Activated CD4-positive, alpha-beta T cell treated with anti-CD3 and anti-CD28 coated beads for 48 hours (primary cell): Measurements from ENCODE around the gene ARHGAP45.

ENCODE experiments used
- DNase-seq: peaks from one replicate; pipeline ENCODE4 v3.0.0-alpha.2; 2020

The ARHGAP45 gene

DNA sequence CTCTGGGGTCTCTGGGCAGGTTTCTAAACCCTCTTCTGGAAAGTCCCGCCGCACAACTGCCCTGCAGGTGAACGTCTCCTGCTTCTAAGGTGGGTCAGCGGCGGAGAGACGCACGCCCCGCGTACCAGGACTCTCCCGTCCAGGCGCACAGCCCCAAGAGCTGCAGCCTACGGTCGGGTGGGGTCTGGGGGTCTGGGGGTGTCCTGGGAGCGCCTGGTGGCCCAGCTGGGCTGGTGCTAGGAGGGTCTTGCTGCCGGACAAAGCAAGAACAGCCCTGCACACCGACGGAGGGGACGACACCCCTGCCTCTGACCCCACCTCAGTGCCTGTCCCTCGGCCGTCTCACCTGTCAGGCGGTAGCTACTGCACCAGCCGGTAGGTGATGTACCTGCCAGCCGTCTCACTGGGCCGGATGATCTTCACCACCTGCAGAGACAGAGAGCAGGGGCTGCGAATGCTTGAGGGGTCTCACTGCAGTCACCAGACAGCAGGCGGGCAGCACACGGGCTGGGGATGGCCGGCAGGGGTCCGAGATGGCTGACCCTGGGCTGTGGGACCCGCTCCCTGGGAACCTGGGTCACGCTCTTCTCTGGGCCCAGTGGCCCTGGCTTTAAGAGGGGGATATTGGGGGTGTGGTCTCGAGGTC is 22.3 kb downstream of the ARHGAP45 start:
- DNase-seq = no peak

DNA sequence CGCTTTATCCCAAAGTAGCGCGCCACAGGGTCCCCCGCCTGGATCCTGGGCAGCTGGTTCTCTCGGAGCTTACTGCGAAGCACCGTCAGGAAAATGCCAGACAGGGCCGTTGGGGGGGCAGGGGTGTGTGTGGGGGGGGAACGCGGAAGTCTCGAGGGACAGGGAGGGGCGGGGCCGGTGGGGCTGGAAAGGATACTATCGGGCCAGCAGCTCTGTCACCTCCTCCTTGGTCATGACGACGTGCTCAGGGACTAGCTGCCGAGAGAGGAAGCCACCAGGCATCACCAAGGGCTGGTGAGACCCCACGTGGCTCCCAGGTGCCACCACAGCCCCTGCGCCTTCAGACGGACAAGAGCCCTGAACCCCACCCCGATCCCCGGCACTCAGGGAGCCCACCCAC is 22.9 kb downstream of the ARHGAP45 start:
- DNase-seq = no peak

DNA sequence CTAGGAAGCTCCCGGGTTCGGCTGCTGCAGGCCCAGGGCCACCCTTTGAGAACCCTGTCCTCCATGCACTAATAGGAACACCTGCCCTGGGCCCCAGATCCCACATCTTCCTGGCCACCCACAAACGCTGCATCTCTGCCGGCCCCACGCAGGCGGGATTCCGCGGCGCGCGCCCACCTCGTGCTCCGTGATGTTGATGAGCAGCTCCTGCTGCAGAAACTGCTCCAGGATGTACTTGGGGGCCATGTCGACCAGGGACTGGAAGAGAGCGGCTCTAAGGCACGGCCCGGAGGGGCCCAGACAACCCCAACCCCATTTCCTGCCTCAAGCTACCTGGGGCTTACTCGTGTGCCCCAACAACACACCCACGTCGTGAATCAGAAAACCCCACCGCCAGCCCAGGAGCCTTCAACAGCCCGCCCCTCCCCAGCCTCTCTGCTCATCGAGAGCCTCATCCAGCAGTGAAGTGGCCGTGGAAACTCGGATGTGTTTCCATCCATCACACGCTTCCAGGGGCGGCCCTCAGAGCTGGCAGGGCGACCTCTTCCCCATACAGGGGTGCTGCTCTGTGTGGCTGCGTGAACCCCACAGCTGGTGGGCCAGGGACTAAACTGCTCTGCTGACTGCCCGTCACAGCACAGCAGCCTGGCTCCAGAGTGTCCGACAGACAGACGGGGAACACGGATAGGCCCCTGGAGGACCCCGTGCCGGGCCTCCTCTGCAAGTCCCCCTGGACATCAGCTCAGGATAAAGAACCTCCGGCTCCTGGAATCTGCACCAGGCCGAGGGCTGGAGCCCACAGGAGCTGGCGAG is 24.0 kb downstream of the ARHGAP45 start:
- no peak for DNase-seq

DNA sequence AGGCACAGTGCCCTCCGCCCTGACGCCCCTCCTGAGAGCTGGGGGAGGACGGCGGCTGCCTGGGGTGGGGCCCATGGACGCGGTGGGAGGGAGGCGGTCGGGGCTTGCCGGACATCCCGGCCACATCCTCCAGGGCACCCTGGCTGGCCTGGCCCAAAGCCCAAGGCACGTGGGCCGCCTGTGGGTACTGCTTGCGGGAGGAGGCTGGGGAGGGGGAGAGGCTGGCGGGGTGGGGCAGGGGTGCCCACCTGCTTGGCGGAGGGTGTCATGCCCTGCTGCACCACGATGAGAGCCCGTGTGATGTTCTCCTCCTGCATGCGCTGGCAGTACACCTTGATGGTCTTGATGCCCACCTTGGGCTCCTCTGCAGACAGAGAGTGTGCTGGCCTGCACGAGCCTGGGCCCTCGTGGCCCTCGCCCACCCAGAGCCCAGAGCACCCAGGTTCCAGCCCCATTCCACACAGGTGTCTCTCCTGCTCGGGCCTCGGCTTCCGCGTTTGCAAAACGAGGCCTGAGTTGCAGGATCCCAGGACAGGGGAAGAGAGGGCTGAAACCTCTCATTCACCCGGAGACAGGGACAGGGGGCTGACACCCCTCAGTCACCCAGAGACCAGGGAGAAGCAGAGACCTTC is 24.7 kb downstream of the ARHGAP45 start:
- no peak for DNase-seq

DNA sequence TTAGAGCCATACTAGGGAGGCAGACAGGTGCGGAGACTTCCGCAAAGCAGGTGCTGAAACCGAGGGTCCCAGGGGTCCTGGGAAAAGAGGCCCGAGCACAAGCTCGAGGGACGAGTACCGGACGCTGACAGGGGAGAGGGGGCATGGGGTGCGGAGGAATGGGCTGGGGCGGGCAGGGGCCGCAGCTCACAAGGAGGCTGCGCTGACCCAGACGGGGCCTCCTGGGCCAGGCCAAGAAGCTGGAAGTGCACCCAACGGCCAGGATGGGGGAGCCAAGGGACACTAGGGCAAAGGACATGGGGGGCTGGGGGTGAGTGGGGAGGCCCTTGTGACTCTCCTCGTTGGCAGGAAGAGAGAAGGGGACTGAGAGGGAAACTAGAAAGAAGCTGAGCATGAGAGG is 26.4 kb downstream of the ARHGAP45 start:
- DNase-seq = no peak

DNA sequence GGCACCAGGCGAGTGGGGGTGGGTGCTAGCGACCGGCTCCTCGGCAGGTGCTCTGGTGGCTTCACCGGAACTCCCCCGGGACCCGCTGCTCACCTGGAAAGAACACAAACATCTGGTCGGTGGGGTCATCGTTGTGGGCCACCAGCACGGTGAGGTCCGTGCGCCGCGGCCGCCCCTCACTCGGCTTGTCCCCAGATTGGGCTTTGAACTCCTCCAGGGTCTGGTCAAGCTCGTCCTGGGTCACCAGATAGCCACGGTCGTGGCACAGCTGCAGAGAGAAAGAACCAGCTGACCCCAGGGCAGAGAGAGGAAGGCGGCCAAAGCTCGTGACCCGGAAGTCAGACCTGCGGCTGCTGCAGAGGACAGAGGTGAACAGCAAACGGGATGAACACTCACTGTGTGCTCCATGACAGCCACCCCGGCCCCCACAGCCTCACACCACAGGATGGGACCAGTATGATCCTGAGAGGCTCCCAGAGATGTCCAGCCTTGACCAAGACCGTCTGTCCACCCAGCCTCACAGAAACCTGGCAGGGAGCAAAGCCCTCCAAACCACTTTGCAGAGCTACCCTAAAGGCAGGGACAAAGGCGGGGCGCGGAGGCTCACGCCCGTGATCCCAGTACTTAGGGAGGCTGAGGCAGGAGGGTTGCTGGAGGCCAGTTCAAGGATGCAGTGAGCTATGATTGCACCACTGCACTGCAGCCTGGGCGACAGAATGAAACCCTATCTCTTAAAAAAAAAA is 27.0 kb downstream of the ARHGAP45 start:
- no peak for DNase-seq

DNA sequence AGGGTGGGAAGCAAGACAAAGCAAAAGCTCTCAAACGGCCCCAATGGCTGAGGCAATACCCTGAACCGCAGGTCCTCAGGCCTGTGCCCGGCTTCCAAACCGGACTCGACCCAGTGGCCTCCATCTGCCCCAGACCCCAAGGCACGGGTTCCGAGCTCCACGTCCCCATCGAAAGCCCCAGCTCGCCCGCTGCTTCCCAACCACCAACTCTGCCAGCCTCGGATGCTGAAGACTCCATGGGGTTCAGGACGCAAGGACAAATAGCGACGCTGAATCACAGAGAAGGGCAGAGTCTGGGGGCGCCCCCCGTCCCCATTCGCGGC is 27.6 kb downstream of the ARHGAP45 start:
- DNase-seq = peak; percentile 45

DNA sequence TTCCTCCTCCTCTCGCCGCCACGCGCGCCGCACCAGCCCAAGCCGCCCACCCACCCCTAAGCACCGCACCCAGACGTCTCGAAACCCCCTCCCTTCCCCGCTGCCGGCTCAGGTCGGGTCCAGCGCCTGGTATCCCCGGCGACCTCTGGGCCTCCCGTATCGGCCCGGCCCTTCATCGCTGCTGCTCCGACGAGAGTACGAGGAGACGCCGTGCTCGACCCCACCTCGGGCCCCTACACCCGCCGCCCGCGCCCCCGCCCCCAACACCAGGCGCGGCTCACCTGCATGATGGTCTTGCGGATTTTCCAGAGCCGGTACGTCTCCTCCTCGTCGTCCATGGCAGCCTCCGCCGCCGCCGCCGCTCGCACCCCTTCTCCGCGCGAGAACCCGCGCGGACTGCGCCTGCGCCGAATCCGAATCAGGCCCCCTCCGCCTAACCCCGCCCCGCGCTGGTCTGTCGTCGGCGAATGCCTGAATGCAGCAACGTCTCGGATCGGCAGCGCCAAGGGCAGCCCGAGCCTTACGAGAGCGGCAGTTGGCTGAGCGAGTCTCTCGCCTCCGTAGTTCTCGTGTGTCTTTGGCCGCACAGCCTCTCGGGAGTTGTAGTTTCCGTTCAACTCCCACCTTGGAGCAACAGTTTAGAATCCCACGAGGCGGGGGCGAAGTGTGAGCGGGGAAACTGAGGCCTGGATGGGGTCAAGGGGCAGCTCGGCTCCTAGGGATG is 28.2 kb downstream of the ARHGAP45 start, which contains the start of gene POLR2E:
POLR2E (minus strand) TSS at position 398 of the 724 bp plus-strand sequence; CDS start at position 338, 60 bp downstream.
- DNase-seq = peak; percentile 98

DNA sequence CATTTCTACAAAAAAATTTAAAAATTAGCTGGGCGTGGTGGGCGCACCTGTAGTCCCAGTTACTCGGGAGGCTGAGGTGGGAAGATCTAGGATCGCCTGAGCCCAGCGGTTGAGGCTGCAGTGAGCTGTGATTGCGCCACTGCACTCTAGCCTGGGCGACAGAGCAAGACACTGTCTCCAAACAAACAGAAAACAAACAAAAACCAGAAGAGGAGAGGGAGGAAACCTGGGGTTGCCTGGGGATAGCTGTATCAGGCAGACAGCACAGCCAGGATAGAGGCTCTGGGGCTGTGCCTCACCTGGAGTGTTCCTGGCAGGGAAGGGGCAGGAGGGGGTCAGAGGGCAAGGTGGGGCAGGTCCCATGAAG is 30.8 kb downstream of the ARHGAP45 start:
- DNase-seq = no peak

DNA sequence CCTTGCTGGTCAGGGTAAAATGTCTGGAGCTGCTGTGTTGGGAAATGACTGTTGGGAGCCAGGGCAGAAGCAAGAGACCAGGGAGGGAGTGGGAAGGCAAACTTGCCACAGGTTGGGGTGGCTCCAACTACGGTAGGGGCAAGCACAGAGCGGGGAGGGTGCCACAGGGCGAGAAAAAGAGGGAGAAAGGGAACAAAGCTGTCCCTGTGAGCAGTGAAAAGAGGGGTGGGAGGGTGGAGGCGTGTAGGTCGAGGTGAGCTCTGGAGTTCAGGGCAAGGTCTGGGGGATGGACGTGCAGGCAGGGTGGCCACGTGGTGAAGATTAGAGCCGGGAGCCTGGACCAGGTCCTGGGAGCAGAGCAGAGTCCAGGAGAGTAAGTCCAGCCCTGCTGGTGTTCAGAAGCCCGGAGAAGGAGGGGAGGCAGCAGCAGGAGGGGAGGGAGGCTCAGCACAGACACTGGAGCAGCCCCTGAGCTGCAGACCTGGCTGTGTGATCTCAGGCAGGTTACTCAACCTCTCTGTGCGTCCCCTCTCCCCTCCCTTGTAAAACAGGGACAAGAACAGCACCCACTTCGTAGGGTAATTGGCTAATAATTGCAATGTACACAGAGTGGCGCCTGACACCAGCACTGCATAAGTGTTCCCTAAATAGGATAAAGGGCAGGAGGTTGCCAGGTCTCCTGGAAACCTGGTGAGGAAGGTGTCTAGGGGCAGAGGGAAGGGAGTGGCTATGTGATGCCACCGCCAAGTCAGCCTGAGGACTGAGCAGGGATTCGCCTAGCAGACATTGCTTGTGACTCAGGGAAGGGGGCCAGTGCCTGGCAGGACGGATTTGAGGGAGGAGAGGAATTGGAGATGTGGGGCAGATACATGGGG is 31.4 kb downstream of the ARHGAP45 start:
- no peak for DNase-seq

DNA sequence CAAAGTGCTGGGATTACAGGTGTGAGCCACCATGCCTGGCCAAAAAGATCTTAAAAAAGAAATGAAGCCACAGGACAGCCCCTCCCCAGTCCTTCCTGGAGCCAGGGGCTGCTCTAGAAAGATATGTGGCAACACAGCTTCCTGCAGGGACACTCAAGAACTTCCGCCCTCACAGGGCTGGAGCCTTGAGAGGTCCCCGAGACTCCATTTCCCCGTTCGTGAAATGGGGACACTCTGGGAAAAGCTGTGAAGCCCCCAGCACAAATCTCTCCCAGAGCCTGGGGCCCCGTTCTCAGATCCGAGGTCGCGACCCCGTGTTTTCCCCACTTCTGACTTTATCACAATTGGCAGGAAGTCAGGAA is 34.4 kb downstream of the ARHGAP45 start:
- peak; percentile 13 for DNase-seq

DNA sequence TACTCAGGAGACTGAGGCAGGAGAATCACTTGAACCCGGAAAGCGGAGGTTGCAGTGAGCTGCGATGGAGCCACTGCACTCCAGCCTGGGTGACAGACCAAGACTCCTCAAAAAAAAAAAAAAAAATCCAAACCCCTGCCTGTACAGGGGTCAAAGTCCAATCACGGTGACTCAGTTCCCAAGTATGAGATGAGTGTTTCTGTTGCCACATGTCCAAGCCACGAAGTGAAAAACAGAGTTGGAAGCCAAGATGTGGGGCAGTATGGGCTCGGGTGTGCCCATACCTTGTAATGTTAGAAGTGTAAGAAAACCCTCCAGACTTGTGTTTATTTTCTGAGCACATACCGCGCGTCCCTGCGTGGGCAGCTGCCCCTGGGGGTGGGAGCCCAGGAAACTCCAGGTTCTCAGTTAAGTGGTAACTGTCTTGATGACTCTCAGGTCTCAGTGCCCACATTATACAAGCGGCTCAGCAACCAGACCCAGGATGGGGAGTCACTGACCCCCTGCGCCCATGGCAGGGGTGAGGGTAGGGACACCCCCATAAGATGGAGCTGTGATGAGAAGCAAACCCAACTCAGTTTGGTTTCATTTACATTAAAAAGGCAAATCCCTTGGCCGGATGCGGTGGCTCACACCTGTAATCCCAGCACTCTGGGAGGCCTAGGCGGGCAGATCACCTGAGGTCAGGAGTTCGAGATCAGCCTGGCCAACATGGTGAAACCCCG is 35.6 kb downstream of the ARHGAP45 start:
- DNase-seq = peak; percentile 82

DNA sequence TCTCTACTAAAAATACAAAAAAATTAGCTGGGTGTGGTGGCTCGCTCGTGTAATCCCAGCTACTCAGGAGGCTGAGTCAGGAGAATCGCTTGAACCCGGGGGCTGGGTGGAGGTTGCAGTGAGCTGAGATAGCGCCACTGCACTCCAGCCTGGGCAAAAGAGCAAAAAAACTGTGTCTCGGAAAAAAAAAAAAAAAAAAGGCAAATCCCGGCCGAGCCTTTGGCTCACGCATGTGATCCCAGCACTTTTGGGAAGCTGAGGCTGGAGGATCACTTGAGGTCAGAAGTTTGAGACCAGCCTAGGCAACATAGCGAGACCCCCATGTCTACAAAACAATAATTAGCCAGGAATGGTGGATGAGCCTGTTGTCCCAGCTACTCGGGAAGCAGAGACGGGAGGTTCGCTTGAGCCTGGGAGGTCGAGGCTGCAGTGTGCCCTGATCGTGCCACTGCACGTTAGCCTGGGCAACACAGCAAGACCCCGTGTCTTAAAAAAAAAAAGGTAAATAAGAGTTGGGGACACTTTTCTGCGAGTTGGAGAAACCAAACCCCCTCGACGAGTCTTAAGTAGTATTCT is 36.3 kb downstream of the ARHGAP45 start:
- no peak for DNase-seq

DNA sequence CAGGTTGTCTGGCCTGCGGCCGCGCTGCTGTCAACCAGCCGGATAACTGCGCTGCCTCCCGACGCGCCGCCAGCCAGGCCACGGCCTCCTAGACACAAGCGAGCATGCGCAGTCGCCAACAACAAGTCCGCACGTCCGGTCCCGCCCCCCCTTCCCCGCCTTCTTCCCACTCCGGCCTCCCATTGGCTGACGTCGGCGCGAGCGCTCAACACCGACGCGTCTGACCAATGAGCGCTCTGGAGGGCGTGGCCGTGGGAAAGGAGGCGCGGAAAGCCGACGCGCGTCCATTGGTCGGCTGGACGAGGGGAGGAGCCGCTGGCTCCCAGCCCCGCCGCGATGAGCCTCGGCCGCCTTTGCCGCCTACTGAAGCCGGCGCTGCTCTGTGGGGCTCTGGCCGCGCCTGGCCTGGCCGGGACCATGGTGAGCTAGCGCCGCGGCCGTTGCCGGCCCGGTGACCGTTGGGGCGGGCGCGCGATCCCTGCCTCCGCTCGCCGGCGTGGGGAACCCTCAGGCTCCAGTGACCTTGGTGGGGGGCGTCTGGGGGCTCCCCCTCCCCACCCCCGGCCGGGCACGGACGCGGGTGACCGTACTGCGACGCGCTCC is 36.8 kb downstream of the ARHGAP45 start, which contains the start of gene GPX4:
GPX4 (plus strand) TSS at position 287 of the 603 bp plus-strand sequence; CDS start at position 337, 50 bp downstream.
- peak; percentile 99 for DNase-seq

DNA sequence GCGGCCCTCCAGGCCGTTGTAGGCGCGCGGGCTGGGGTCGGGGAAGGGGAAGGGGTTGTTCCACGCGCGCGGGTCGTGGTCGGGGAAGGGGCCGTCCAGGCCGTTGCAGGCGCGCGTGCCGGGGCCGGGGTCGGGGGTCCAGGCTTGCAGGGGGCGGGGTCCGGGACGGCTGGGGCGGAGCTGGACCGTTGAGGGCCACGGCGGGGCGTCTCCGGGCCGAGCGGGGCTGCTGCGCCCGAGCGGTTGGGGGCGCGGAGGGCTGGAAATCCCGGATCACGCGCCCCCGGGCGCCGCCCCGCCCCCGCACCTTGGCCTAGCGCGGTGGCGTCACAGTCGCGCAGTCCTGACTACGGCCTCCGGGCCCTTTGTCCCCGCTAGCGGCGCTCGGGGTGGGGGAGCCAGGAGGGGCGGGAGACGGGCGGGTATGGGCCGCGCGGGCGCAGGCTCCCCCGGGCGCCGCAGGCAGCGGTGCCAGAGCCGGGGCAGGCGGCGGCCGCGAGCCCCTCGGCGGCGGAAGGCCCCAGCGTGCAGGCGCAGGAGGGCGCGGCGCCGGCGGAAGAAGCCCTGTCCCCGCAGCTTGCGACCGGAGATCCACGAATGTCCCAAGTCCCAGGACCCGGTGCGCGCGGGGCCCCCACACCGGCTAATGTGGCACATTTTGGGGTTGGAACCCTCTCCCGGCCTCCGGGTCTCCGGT is 37.5 kb downstream of the ARHGAP45 start:
- DNase-seq = peak; percentile 78

DNA sequence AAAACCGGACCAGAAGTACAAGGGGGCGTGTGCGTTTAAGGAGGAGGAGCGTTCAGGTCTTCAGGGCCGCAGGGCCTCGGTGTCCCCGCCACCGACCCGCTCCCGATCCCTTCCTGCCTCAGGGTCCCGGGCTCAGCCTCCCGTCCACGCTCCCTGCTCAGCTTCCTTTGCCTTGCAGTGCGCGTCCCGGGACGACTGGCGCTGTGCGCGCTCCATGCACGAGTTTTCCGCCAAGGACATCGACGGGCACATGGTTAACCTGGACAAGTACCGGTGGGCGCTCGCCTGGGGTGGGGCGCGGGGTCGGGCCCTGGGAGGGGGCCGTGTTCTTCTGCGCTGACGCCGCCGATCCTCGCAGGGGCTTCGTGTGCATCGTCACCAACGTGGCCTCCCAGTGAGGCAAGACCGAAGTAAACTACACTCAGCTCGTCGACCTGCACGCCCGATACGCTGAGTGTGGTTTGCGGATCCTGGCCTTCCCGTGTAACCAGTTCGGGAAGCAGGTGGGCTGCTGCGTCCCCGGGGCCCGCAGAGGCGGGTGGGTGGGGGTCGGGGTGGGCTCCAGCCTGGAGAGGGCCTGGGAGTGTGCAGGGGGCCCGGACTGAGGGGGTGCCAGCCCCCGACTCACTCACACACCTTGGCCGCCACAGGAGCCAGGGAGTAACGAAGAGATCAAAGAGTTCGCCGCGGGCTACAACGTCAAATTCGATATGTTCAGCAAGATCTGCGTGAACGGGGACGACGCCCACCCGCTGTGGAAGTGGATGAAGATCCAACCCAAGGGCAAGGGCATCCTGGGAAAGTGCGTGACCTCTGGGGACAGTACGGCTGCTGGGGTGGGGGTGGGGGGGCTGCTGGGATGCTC is 38.3 kb downstream of the ARHGAP45 start:
- DNase-seq = no peak

DNA sequence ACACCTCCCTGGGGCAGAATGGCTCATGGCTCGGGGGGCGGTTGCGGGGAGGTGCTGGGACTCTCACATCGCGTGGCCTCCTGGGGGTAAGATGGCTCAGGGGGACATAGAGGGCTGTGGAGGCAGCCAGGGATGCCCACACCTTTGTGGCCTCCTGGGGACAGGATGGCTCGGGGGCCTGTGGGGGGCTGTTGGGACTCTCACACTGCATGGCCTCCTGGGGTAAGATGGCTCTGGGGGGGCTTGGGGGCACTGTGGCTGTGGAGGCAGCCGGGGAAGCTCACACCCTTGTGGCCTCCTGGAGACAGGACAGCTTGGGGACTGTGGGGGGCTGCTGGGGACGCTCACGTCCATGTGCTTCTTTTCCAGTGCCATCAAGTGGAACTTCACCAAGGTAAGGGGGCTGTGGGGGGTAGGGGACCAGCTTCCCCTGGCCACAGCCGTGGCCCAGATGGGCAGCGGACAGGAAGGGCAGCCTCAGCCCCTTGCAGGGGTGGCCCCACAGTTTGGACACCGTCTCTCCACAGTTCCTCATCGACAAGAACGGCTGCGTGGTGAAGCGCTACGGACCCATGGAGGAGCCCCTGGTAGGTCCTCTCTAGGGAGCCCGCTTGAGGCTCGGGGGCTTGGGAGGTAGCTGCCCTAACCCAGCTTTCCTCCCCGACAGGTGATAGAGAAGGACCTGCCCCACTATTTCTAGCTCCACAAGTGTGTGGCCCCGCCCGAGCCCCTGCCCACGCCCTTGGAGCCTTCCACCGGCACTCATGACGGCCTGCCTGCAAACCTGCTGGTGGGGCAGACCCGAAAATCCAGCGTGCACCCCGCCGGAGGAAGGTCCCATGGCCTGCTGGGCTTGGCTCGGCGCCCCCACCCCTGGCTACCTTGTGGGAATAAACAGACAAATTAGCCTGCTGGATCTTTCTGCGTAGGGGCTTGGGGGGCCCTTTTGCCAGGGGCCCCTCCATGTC is 39.2 kb downstream of the ARHGAP45 start:
- DNase-seq = no peak
